TTC549 (cell line): Measurements from ENCODE around the gene ZNRF1.

Experiments
- FAIRE-seq: peaks from 2 replicates; lab custom pipeline; 2012; peaks lifted over from hg19 to GRCh38; lab: Jason Lieb, UNC

Gene ZNRF1

GRCh38 chr16:75099738-75100602 is 101.1 kb downstream of the ZNRF1 start:
- no peak for FAIRE-seq

- no peak for FAIRE-seq
Observed at GRCh38 chr16:75100603-75100990, 101.8 kb downstream of the ZNRF1 start.

GRCh38 chr16:75101635-75102034 is 102.8 kb downstream of the ZNRF1 start:
- no peak for FAIRE-seq

- no peak for FAIRE-seq
Observed at GRCh38 chr16:75102595-75102994, 103.8 kb downstream of the ZNRF1 start.

GRCh38 chr16:75103994-75104393 is 105.2 kb downstream of the ZNRF1 start:
- no peak for FAIRE-seq

GRCh38 chr16:75104836-75105235 is 106.0 kb downstream of the ZNRF1 start:
- no peak for FAIRE-seq

GRCh38 chr16:75105306-75106061 is 106.7 kb downstream of the ZNRF1 start:
- no peak for FAIRE-seq

- FAIRE-seq = no peak
Observed at GRCh38 chr16:75106351-75107274, 107.8 kb downstream of the ZNRF1 start.

GRCh38 chr16:75107505-75107904 is 108.7 kb downstream of the ZNRF1 start:
- no peak for FAIRE-seq

- no peak for FAIRE-seq
Observed at GRCh38 chr16:75108792-75109731, 110.2 kb downstream of the ZNRF1 start.

- no peak for FAIRE-seq
Observed at GRCh38 chr16:75109732-75110243, 111.0 kb downstream of the ZNRF1 start.

GRCh38 chr16:75110637-75111513 is 112.1 kb downstream of the ZNRF1 start:
- no peak for FAIRE-seq

GRCh38 chr16:75111514-75111940 is 112.7 kb downstream of the ZNRF1 start:
- FAIRE-seq = no peak

GRCh38 chr16:75111961-75112733 is 113.3 kb downstream of the ZNRF1 start:
- no peak for FAIRE-seq

- no peak for FAIRE-seq
Observed at GRCh38 chr16:75112734-75113491, 114.1 kb downstream of the ZNRF1 start.

- FAIRE-seq = no peak
Observed at GRCh38 chr16:75113541-75114121, 114.8 kb downstream of the ZNRF1 start.

- FAIRE-seq = no peak
Observed at GRCh38 chr16:75114179-75114945, 115.5 kb downstream of the ZNRF1 start.
